ENCODE measurements around the gene SPEG.

The SPEG gene

GRCh38 chr2:219498280-219499057 lies 63.8 kb downstream of the SPEG start, which contains the start of gene GMPPA:
TSS of gene GMPPA (plus strand) at chr2:219498891. CDS start at chr2:219499976, 1,085 bp downstream.
- 0% methylated on average over 36 to 42 of the region's 49 CpGs for WGBS, 2 experiments (ENCODE audit: insufficient coverage in 2 of 2)
- H3K9me3 ChIP-seq (ENCODE audit: control insufficient read depth, low read length) = no peaks in the 10 kb centered on the region
- peak within 1 kb of the TSS; percentile 57 for H3K4me3 ChIP-seq (ENCODE audit: extremely low read depth, insufficient read depth, low read length, poor library complexity, severe bottlenecking)
- peak within 1 kb of the TSS; percentile 71 for H3K27ac ChIP-seq (ENCODE audit: low read depth, low read length, severe bottlenecking)
- H3K36me3 ChIP-seq (ENCODE audit: control insufficient read depth, insufficient read depth, low read length) = no peaks in the 10 kb centered on the region
- peaks cover 41% of the 10 kb centered on the region for H3K4me1 ChIP-seq (ENCODE audit: control insufficient read depth, insufficient read depth, low read length, poor library complexity, severe bottlenecking)

- peaks cover 41% of the 10 kb centered on the region for H3K4me1 ChIP-seq (ENCODE audit: control insufficient read depth, insufficient read depth, low read length, poor library complexity, severe bottlenecking)
- no peaks in the 10 kb centered on the region for H3K9me3 ChIP-seq (ENCODE audit: control insufficient read depth, low read length)
- peak overlapping the region; percentile 44 for H3K27ac ChIP-seq (ENCODE audit: low read depth, low read length, severe bottlenecking)
- no peaks in the 10 kb centered on the region for H3K36me3 ChIP-seq (ENCODE audit: control insufficient read depth, insufficient read depth, low read length)
- WGBS, 2 experiments (ENCODE audit: insufficient coverage in 2 of 2) = 8 to 10% methylated on average over 3 of the region's 3 CpGs
- peak overlapping the region; percentile 57 for H3K4me3 ChIP-seq (ENCODE audit: extremely low read depth, insufficient read depth, low read length, poor library complexity, severe bottlenecking)
Measured at GRCh38 chr2:219499058-219499307, 64.3 kb downstream of the SPEG start.

- H3K4me3 ChIP-seq (ENCODE audit: extremely low read depth, insufficient read depth, low read length, poor library complexity, severe bottlenecking) = peak overlapping the region; percentile 57
- no peaks in the 10 kb centered on the region for H3K9me3 ChIP-seq (ENCODE audit: control insufficient read depth, low read length)
- H3K36me3 ChIP-seq (ENCODE audit: control insufficient read depth, insufficient read depth, low read length) = no peaks in the 10 kb centered on the region
- 67 to 78% methylated on average over 1 of the region's 1 CpG for WGBS, 2 experiments (ENCODE audit: insufficient coverage in 2 of 2)
- no peak overlapping the region for H3K27ac ChIP-seq (ENCODE audit: low read depth, low read length, severe bottlenecking)
- peaks cover 41% of the 10 kb centered on the region for H3K4me1 ChIP-seq (ENCODE audit: control insufficient read depth, insufficient read depth, low read length, poor library complexity, severe bottlenecking)
Measured at GRCh38 chr2:219499555-219499954, 64.9 kb downstream of the SPEG start.

GRCh38 chr2:219500135-219500534 lies 65.5 kb downstream of the SPEG start:
- whole genome bisulfite sequencing, 2 experiments (ENCODE audit: insufficient coverage in 2 of 2) = 83 to 86% methylated on average over 1 to 2 of the region's 2 CpGs
- Histone ChIP-seq H3K9me3 (ENCODE audit: control insufficient read depth, low read length) (no peaks in the 10 kb centered on the region), H3K4me1 (ENCODE audit: control insufficient read depth, insufficient read depth, low read length, poor library complexity, severe bottlenecking) (peaks cover 41% of the 10 kb centered on the region), H3K4me3 (ENCODE audit: extremely low read depth, insufficient read depth, low read length, poor library complexity, severe bottlenecking) (no peak overlapping the region), H3K27ac (ENCODE audit: low read depth, low read length, severe bottlenecking) (no peak overlapping the region), H3K36me3 (ENCODE audit: control insufficient read depth, insufficient read depth, low read length) (no peaks in the 10 kb centered on the region)

GRCh38 chr2:219501849-219502248 lies 67.2 kb downstream of the SPEG start:
- no peak overlapping the region for H3K4me3 ChIP-seq (ENCODE audit: extremely low read depth, insufficient read depth, low read length, poor library complexity, severe bottlenecking)
- H3K36me3 ChIP-seq (ENCODE audit: control insufficient read depth, insufficient read depth, low read length) = peaks cover 8% of the 10 kb centered on the region
- no peaks in the 10 kb centered on the region for H3K9me3 ChIP-seq (ENCODE audit: control insufficient read depth, low read length)
- no peak overlapping the region for H3K27ac ChIP-seq (ENCODE audit: low read depth, low read length, severe bottlenecking)
- H3K4me1 ChIP-seq (ENCODE audit: control insufficient read depth, insufficient read depth, low read length, poor library complexity, severe bottlenecking) = peaks cover 38% of the 10 kb centered on the region
- 91 to 95% methylated on average over 13 to 14 of the region's 14 CpGs for WGBS, 2 experiments (ENCODE audit: insufficient coverage in 2 of 2)

GRCh38 chr2:219502618-219503017 lies 68.0 kb downstream of the SPEG start:
- H3K4me1 ChIP-seq (ENCODE audit: control insufficient read depth, insufficient read depth, low read length, poor library complexity, severe bottlenecking) = peaks cover 33% of the 10 kb centered on the region
- H3K9me3 ChIP-seq (ENCODE audit: control insufficient read depth, low read length) = no peaks in the 10 kb centered on the region
- H3K36me3 ChIP-seq (ENCODE audit: control insufficient read depth, insufficient read depth, low read length) = peaks cover 11% of the 10 kb centered on the region
- H3K4me3 ChIP-seq (ENCODE audit: extremely low read depth, insufficient read depth, low read length, poor library complexity, severe bottlenecking) = no peak overlapping the region
- H3K27ac ChIP-seq (ENCODE audit: low read depth, low read length, severe bottlenecking) = no peak overlapping the region

- H3K9me3 ChIP-seq (ENCODE audit: control insufficient read depth, low read length) = no peaks in the 10 kb centered on the region
- H3K36me3 ChIP-seq (ENCODE audit: control insufficient read depth, insufficient read depth, low read length) = peaks cover 11% of the 10 kb centered on the region
- 92 to 95% methylated on average over 8 to 9 of the region's 9 CpGs for WGBS, 2 experiments (ENCODE audit: insufficient coverage in 2 of 2)
- H3K4me3 ChIP-seq (ENCODE audit: extremely low read depth, insufficient read depth, low read length, poor library complexity, severe bottlenecking) = no peak overlapping the region
- peaks cover 29% of the 10 kb centered on the region for H3K4me1 ChIP-seq (ENCODE audit: control insufficient read depth, insufficient read depth, low read length, poor library complexity, severe bottlenecking)
- H3K27ac ChIP-seq (ENCODE audit: low read depth, low read length, severe bottlenecking) = no peak overlapping the region
Measured at GRCh38 chr2:219505585-219505984, 70.9 kb downstream of the SPEG start.

- Histone ChIP-seq H3K4me1 (ENCODE audit: control insufficient read depth, insufficient read depth, low read length, poor library complexity, severe bottlenecking) (peaks cover 24% of the 10 kb centered on the region), H3K9me3 (ENCODE audit: control insufficient read depth, low read length) (peaks cover 4% of the 10 kb centered on the region), H3K36me3 (ENCODE audit: control insufficient read depth, insufficient read depth, low read length) (peaks cover 11% of the 10 kb centered on the region), H3K4me3 (ENCODE audit: extremely low read depth, insufficient read depth, low read length, poor library complexity, severe bottlenecking) (no peak overlapping the region), H3K27ac (ENCODE audit: low read depth, low read length, severe bottlenecking) (no peak overlapping the region)
- 82 to 86% methylated on average over 17 to 23 of the region's 23 CpGs for WGBS, 2 experiments (ENCODE audit: insufficient coverage in 2 of 2)
Measured at GRCh38 chr2:219506153-219506801, 71.6 kb downstream of the SPEG start.

- 31 to 40% methylated on average over 9 to 10 of the region's 17 CpGs for WGBS, 2 experiments (ENCODE audit: insufficient coverage in 2 of 2)
- H3K36me3 ChIP-seq (ENCODE audit: control insufficient read depth, insufficient read depth, low read length) = peaks cover 11% of the 10 kb centered on the region
- H3K9me3 ChIP-seq (ENCODE audit: control insufficient read depth, low read length) = peaks cover 5% of the 10 kb centered on the region
- peaks cover 24% of the 10 kb centered on the region for H3K4me1 ChIP-seq (ENCODE audit: control insufficient read depth, insufficient read depth, low read length, poor library complexity, severe bottlenecking)
- H3K4me3 ChIP-seq (ENCODE audit: extremely low read depth, insufficient read depth, low read length, poor library complexity, severe bottlenecking) = no peak overlapping the region
- H3K27ac ChIP-seq (ENCODE audit: low read depth, low read length, severe bottlenecking) = peak overlapping the region; percentile 23
Measured at GRCh38 chr2:219506802-219507526, 72.3 kb downstream of the SPEG start.

GRCh38 chr2:219507581-219508443 lies 73.2 kb downstream of the SPEG start:
- Histone ChIP-seq H3K4me1 (ENCODE audit: control insufficient read depth, insufficient read depth, low read length, poor library complexity, severe bottlenecking) (peaks cover 24% of the 10 kb centered on the region), H3K9me3 (ENCODE audit: control insufficient read depth, low read length) (peaks cover 5% of the 10 kb centered on the region), H3K36me3 (ENCODE audit: control insufficient read depth, insufficient read depth, low read length) (peaks cover 11% of the 10 kb centered on the region), H3K27ac (ENCODE audit: low read depth, low read length, severe bottlenecking) (no peak overlapping the region), H3K4me3 (ENCODE audit: extremely low read depth, insufficient read depth, low read length, poor library complexity, severe bottlenecking) (no peak overlapping the region)
- WGBS, 2 experiments (ENCODE audit: insufficient coverage in 2 of 2) = 68 to 84% methylated on average over 4 to 5 of the region's 8 CpGs

All from mesodermal cell (in vitro differentiated cells).